ENCODE measurements around the gene TRPV3. TPM values are rescaled to one million over a fixed set of nuclear protein-coding genes. Genes with fewer than 3 reads are reported as not detected.

Gene TRPV3
- total and polyA plus RNA-seq, 8 donors: 0.55 to 4.2 (median 1.9) TPM

DNA sequence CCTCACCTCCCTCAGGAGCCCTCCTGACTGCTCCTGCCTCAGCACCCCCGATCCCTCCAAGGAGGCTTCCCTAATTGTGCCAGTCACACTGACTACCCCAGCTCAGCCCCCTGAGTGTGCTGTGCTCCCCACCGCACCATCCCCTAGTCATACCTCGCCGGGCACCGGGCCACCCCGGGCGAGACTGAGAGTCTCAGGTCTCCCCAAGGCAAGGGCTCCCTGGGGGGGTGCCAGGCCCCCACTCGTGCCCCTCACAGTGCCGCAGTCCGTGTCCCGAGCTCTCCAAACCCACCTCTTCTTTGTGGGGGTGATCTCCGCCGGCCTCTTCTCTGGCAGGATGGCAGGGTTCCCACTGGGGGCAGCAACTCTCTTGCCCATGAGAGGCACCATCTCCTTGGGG lies 3.2 kb downstream of the TRPV3 start:
- no peak for ATAC-seq
- TF ChIP-seq, protein P1, sequence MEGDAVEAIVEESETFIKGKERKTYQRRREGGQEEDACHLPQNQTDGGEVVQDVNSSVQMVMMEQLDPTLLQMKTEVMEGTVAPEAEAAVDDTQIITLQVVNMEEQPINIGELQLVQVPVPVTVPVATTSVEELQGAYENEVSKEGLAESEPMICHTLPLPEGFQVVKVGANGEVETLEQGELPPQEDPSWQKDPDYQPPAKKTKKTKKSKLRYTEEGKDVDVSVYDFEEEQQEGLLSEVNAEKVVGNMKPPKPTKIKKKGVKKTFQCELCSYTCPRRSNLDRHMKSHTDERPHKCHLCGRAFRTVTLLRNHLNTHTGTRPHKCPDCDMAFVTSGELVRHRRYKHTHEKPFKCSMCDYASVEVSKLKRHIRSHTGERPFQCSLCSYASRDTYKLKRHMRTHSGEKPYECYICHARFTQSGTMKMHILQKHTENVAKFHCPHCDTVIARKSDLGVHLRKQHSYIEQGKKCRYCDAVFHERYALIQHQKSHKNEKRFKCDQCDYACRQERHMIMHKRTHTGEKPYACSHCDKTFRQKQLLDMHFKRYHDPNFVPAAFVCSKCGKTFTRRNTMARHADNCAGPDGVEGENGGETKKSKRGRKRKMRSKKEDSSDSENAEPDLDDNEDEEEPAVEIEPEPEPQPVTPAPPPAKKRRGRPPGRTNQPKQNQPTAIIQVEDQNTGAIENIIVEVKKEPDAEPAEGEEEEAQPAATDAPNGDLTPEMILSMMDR (IDR thresholded peaks at IDR 0.05): no peak
- H3K4me1 ChIP-seq: no peaks in the 10 kb centered on the region
- H3K4me3 ChIP-seq: no peak overlapping the region
- H3K27ac ChIP-seq: no peak overlapping the region
- H3K27me3 ChIP-seq: peaks cover 0 to 54% of the 10 kb centered on the region in 2 donors
- H3K9me3 ChIP-seq: no peaks in the 10 kb centered on the region
- no peaks in the 10 kb centered on the region for H3K36me3 ChIP-seq
- intact Hi-C loops (cut with DNase I): no loop called here
- DNase-seq: no peak

DNA sequence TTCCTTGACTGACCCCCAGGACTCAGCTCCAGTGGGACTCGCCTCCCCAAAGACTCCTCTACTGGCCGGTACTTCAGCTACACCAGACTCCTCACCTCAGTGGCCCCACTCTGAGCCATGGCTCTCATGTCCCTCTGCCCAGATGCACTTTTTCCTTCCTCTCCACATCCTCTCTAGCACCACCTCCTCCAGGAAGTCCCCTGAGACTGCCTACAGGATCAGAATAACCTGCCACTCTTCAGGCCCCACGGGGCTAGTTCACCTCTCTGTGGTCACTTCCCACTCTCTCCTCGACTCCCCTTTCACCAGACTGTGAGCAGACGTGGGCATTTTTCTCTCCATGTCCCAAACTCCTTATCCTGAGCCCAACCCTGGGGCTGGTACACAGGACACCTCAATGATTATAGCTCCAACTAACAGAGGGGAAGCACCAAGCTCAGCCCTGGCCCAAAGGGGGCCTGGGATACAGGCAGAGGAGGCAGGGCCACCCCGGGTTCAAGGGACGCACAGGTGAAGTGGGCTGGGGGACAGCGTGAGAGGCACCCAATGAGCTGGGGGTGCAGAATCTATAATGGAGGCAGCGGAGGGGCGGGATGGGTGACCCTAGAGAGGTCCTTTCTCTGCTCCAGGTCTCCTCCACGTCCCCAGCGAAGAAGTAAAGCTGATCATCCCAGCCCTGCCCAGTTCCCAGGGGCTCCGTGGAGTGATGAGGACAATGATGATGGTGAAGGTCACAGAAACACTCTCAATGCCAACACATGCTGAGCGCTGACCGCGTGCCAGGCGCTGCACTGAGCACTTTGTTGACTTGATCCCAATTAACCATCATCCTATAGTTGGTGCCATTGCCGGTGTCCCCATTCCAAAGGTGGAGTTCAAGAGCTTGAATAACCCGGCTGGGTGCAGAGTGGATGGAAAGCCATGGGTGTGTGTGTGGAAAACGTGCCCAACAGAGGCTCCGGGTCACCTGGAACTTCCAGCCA lies 3.9 kb downstream of the TRPV3 start:
- no peaks in the 10 kb centered on the region for H3K9me3 ChIP-seq
- H3K27ac ChIP-seq: no peak overlapping the region
- DNase-seq: no peak
- intact Hi-C loops (cut with DNase I): no loop called here
- no peak overlapping the region for H3K4me3 ChIP-seq
- no peaks in the 10 kb centered on the region for H3K4me1 ChIP-seq
- H3K27me3 ChIP-seq: peaks cover 0 to 49% of the 10 kb centered on the region in 2 donors
- ATAC-seq: no peak
- no peaks in the 10 kb centered on the region for H3K36me3 ChIP-seq
- TF ChIP-seq, protein P1 (IDR thresholded peaks at IDR 0.05): no peak

DNA sequence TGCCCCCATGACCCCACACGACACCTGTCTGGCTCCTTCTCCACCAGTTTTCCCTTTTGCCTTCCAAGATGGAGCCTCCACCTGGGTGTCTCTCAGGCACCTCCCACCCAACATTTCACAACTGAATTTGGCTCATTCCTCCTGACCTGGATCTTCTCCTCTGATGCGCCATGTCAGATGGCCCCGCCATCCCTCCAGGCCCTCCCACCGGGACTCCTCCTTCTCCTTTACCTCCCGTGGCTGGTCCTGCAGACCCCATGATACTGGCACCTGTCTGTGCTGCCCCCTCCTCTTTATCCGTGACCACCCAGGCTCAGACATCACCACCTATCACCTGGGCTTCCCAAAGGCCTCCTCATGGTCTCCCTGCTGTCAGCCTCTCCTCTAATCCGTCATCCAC lies 4.7 kb downstream of the TRPV3 start:
- ATAC-seq (no peak), DNase-seq (no peak)
- Histone ChIP-seq H3K4me3 (no peak overlapping the region), H3K36me3 (no peaks in the 10 kb centered on the region), H3K27me3 (peaks cover 0 to 46% of the 10 kb centered on the region in 2 donors), H3K9me3 (no peaks in the 10 kb centered on the region), H3K27ac (no peak overlapping the region), H3K4me1 (no peaks in the 10 kb centered on the region)
- TF ChIP-seq, protein P1 (IDR thresholded peaks at IDR 0.05): no peak
- intact Hi-C loops (cut with DNase I): no loop called here

DNA sequence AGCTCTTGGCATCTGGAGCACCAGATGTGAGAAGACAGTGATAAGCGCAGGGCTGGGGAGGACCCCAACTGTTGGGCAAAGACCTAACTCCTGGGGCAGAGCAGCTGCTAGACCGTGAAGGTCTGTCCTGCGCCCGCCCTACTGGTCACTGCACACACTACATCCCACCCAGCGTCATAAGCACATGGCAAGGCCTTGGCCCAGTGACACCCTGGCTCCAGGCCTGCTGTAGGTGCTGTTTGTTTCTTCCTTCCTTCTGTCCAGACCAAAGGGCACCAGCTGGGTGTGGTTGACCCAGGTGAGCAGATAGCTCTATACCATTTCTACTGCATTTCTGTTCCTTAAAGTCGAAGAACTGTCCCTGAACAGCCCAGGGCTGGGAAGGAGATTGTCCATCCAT lies 6.4 kb downstream of the TRPV3 start:
- H3K4me1 ChIP-seq: no peaks in the 10 kb centered on the region
- no peaks in the 10 kb centered on the region for H3K9me3 ChIP-seq
- H3K27ac ChIP-seq: no peak overlapping the region
- TF ChIP-seq, protein P1 (IDR thresholded peaks at IDR 0.05): no peak
- H3K27me3 ChIP-seq: peaks cover 0 to 29% of the 10 kb centered on the region in 2 donors
- intact Hi-C loops (cut with DNase I): no loop called here
- no peaks in the 10 kb centered on the region for H3K36me3 ChIP-seq
- H3K4me3 ChIP-seq: no peak overlapping the region
- DNase-seq: no peak
- no peak for ATAC-seq

DNA sequence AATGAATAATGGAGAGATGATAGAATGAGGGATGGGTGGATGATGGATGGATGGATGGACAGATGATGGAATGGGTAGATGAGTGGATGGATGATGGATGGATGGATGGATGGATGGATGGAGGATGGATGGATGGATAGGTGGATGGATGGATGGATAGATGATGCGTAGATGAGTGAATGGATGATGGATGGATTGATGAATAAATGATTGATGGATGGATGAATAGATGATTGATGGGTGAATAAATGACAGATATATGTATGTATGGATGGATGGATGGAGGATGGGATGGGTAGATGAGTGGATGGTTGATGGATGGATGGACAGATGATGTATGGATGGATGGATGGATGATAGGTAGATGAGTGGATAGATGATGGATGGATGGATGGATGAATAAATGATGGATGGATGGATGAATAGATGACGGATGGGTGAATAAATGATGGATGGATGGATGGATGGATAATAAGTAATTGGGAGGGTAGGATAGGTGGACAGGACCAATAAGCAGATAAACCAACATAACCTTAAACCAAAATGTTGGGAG lies 7.9 kb downstream of the TRPV3 start:
- no peaks in the 10 kb centered on the region for H3K4me1 ChIP-seq
- DNase-seq (no peak), ATAC-seq (no peak)
- no peaks in the 10 kb centered on the region for H3K9me3 ChIP-seq
- no peaks in the 10 kb centered on the region for H3K36me3 ChIP-seq
- H3K27me3 ChIP-seq: peaks cover 0 to 14% of the 10 kb centered on the region in 2 donors
- TF ChIP-seq, protein P1 (IDR thresholded peaks at IDR 0.05): no peak
- intact Hi-C loops (cut with DNase I): no loop called here
- no peak overlapping the region for H3K4me3 ChIP-seq
- no peak overlapping the region for H3K27ac ChIP-seq

All from left lung (tissue), 10 donors.